Mammary epithelial cell (primary cell): ENCODE results near the gene ADD2.

Source experiments
- EZH2 ChIP-seq: IDR thresholded peaks from 2 replicates; pipeline ENCODE4 v1.6.1; 2012; ENCODE audit warnings: low read length, inconsistent platforms, borderline replicate concordance
- TF ChIP-seq, protein P1 (sequence below), 2 donors: IDR thresholded peaks in 1 of 2; conservative IDR thresholded peaks in 1 of 2; 2 replicates each; pipeline ENCODE4 v1.5.1; 2011 to 2012; ENCODE audit warnings: inconsistent platforms in 2 of 2, low read length in 2 of 2, mild to moderate bottlenecking in 2 of 2, control low read depth in 1 of 2, low read depth in 1 of 2; ENCODE audit not compliant: insufficient read depth in 1 of 2; ENCODE audit errors: extremely low read depth in 1 of 2

DNA sequence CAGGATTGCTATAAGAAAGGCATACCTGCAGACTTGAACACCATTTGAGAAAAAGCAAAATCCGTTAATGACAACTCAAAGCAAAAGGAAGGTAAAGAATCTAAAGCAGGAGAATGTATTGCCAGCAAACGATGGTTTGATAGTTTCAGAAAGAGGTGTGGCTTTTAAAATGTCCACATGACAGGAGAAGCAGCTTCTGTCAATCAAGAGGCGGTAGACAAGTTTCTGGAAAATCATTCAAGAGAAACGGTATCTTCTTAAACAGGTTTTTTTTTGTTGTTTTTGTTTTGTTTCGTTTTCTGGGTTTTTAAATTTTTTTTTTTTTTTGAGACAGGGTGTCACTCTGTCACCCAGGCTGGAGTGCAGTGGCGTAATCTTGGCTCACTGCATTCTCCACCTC, 38.6 kb upstream of the ADD2 start:
- TF ChIP-seq, protein P1, sequence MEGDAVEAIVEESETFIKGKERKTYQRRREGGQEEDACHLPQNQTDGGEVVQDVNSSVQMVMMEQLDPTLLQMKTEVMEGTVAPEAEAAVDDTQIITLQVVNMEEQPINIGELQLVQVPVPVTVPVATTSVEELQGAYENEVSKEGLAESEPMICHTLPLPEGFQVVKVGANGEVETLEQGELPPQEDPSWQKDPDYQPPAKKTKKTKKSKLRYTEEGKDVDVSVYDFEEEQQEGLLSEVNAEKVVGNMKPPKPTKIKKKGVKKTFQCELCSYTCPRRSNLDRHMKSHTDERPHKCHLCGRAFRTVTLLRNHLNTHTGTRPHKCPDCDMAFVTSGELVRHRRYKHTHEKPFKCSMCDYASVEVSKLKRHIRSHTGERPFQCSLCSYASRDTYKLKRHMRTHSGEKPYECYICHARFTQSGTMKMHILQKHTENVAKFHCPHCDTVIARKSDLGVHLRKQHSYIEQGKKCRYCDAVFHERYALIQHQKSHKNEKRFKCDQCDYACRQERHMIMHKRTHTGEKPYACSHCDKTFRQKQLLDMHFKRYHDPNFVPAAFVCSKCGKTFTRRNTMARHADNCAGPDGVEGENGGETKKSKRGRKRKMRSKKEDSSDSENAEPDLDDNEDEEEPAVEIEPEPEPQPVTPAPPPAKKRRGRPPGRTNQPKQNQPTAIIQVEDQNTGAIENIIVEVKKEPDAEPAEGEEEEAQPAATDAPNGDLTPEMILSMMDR (conservative IDR thresholded peaks at IDR 0.05 in 1 of 2, IDR thresholded peaks at IDR 0.05 in 1 of 2; ENCODE audit: extremely low read depth in 1 of 2, insufficient read depth in 1 of 2, low read depth in 1 of 2, low read length in 2 of 2) = no peak
- no peak for TF ChIP-seq EZH2
